ENCODE measurements around the gene FANCC.

FANCC gene

GRCh38 chr9:95081998-95082397 lies 235.5 kb downstream of the FANCC start:
- no peak for DNase-seq

- no peak for DNase-seq
Observed at GRCh38 chr9:95080961-95081647, 236.4 kb downstream of the FANCC start.

- DNase-seq: no peak
Observed at GRCh38 chr9:95079461-95079860, 238.0 kb downstream of the FANCC start.

- no peak for DNase-seq
Observed at GRCh38 chr9:95078939-95079338, 238.6 kb downstream of the FANCC start.

- no peak for DNase-seq
Observed at GRCh38 chr9:95078511-95078910, 239.0 kb downstream of the FANCC start.

GRCh38 chr9:95077766-95078370 lies 239.6 kb downstream of the FANCC start:
- no peak for DNase-seq

- DNase-seq: no peak
Observed at GRCh38 chr9:95077053-95077765, 240.3 kb downstream of the FANCC start.

- no peak for DNase-seq
Observed at GRCh38 chr9:95076696-95077052, 240.8 kb downstream of the FANCC start.

- DNase-seq: no peak
Observed at GRCh38 chr9:95075700-95076099, 241.8 kb downstream of the FANCC start.

- no peak for DNase-seq
Observed at GRCh38 chr9:95074632-95075031, 242.9 kb downstream of the FANCC start.

GRCh38 chr9:95073918-95074317 lies 243.6 kb downstream of the FANCC start:
- DNase-seq: no peak

GRCh38 chr9:95073042-95073607 lies 244.4 kb downstream of the FANCC start:
- no peak for DNase-seq

GRCh38 chr9:95071925-95072324 lies 245.6 kb downstream of the FANCC start:
- no peak for DNase-seq

GRCh38 chr9:95071450-95071849 lies 246.1 kb downstream of the FANCC start:
- DNase-seq: no peak

GRCh38 chr9:95070549-95071021 lies 246.9 kb downstream of the FANCC start:
- DNase-seq: no peak

- no peak for DNase-seq
Observed at GRCh38 chr9:95067897-95068296, 249.6 kb downstream of the FANCC start.

GRCh38 chr9:95067057-95067456 lies 250.5 kb downstream of the FANCC start:
- no peak for DNase-seq

GRCh38 chr9:95065224-95065623 lies 252.3 kb downstream of the FANCC start:
- DNase-seq: no peak

GRCh38 chr9:95063300-95063699 lies 254.2 kb downstream of the FANCC start:
- no peak for DNase-seq

- DNase-seq: no peak
Observed at GRCh38 chr9:95062596-95063065, 254.9 kb downstream of the FANCC start.

GRCh38 chr9:95061916-95062595 lies 255.5 kb downstream of the FANCC start:
- DNase-seq: no peak

GRCh38 chr9:95060916-95061315 lies 256.6 kb downstream of the FANCC start:
- no peak for DNase-seq

GRCh38 chr9:95060234-95060633 lies 257.3 kb downstream of the FANCC start:
- no peak for DNase-seq
